GM12872 (cell line): ENCODE results near the gene TMEM229B.

Experiments
- CTCF ChIP-seq: IDR thresholded peaks from 3 replicates; pipeline ENCODE4 v1.5.1; 2011; ENCODE audit warnings: low read depth, mild to moderate bottlenecking, low read length, moderate library complexity; ENCODE audit not compliant: insufficient read depth

Gene TMEM229B

GRCh38 chr14:67464377-67464776 is 24.1 kb downstream of the TMEM229B start:
- no peak for TF ChIP-seq CTCF

GRCh38 chr14:67463900-67464299 is 24.6 kb downstream of the TMEM229B start:
- TF ChIP-seq CTCF, result no peak

GRCh38 chr14:67461996-67462395 is 26.5 kb downstream of the TMEM229B start:
- TF ChIP-seq CTCF, result no peak

- TF ChIP-seq CTCF, result no peak
Measured at GRCh38 chr14:67461341-67461985, 27.1 kb downstream of the TMEM229B start.

- TF ChIP-seq CTCF, result no peak
Measured at GRCh38 chr14:67459336-67459735, 29.2 kb downstream of the TMEM229B start.

- TF ChIP-seq CTCF, result no peak
Measured at GRCh38 chr14:67457782-67458181, 30.7 kb downstream of the TMEM229B start.

GRCh38 chr14:67456732-67457131 is 31.8 kb downstream of the TMEM229B start:
- TF ChIP-seq CTCF, result no peak
